GM12878 (cell line): ENCODE results near the gene MRPL37.

ENCODE experiments used
- TF ChIP-seq, protein P1 (sequence below): fragments of 450-650 bp; IDR thresholded peaks from 2 replicates; pipeline ENCODE4 v1.6.1; 2017; ENCODE audit warnings: mild to moderate bottlenecking, moderate library complexity
- TF ChIP-seq, protein P2 (sequence below), 3 experiments: IDR thresholded peaks in 2 of 3; conservative IDR thresholded peaks in 1 of 3; 2 replicates each; pipeline ENCODE4 v1.5.1; 2011; ENCODE audit warnings: low read depth in 3 of 3, low read length in 3 of 3, mild to moderate bottlenecking in 3 of 3, control low read depth in 2 of 3, moderate library complexity in 2 of 3, inconsistent platforms in 1 of 3, mixed read lengths in 1 of 3; ENCODE audit not compliant: control insufficient read depth in 2 of 3, insufficient read depth in 1 of 3; ENCODE audit errors: extremely low read depth in 1 of 3
- TF ChIP-seq, protein P3 (sequence below): IDR thresholded peaks from 2 replicates; pipeline ENCODE4 v1.6.1; 2011; ENCODE audit warnings: low read depth, low read length, improper control_type of control experiment, borderline replicate concordance

DNA sequence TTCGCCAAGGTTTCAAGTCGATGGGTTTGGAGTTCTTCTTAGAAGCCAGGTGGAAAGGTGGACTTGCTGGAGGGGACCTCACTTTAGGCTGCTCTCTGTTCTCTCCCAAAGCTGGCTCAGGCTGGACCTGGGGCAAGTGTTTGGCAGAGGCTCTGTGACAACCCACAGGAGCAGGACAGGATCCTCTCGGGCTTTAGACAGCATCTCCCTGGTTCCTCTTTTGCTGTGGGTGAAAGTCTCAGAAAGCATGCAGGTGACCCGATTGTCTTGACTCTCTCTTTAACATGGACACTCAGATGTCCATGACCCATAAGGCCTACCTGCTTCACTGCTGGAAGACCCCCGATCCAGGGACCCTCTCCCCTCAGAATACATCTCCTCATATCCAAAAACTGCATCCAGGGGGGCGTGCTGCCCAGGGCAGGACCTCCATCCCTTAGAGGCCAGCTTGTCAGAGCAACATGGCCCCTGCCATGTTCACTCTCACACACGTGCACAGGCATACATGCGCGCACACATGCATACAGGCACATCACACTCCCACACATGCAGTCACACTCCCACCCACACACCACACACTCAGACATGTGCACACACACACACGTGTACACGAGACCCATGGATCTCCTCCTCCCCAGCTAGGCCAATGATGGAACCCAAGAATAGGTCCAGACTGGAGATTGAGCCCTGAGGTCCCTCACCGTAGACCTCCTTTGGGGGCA lies 21.3 kb downstream of the MRPL37 start:
- TF ChIP-seq, protein P1, sequence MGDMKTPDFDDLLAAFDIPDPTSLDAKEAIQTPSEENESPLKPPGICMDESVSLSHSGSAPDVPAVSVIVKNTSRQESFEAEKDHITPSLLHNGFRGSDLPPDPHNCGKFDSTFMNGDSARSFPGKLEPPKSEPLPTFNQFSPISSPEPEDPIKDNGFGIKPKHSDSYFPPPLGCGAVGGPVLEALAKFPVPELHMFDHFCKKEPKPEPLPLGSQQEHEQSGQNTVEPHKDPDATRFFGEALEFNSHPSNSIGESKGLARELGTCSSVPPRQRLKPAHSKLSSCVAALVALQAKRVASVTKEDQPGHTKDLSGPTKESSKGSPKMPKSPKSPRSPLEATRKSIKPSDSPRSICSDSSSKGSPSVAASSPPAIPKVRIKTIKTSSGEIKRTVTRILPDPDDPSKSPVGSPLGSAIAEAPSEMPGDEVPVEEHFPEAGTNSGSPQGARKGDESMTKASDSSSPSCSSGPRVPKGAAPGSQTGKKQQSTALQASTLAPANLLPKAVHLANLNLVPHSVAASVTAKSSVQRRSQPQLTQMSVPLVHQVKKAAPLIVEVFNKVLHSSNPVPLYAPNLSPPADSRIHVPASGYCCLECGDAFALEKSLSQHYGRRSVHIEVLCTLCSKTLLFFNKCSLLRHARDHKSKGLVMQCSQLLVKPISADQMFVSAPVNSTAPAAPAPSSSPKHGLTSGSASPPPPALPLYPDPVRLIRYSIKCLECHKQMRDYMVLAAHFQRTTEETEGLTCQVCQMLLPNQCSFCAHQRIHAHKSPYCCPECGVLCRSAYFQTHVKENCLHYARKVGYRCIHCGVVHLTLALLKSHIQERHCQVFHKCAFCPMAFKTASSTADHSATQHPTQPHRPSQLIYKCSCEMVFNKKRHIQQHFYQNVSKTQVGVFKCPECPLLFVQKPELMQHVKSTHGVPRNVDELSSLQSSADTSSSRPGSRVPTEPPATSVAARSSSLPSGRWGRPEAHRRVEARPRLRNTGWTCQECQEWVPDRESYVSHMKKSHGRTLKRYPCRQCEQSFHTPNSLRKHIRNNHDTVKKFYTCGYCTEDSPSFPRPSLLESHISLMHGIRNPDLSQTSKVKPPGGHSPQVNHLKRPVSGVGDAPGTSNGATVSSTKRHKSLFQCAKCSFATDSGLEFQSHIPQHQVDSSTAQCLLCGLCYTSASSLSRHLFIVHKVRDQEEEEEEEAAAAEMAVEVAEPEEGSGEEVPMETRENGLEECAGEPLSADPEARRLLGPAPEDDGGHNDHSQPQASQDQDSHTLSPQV: no peak
- TF ChIP-seq, protein P2, sequence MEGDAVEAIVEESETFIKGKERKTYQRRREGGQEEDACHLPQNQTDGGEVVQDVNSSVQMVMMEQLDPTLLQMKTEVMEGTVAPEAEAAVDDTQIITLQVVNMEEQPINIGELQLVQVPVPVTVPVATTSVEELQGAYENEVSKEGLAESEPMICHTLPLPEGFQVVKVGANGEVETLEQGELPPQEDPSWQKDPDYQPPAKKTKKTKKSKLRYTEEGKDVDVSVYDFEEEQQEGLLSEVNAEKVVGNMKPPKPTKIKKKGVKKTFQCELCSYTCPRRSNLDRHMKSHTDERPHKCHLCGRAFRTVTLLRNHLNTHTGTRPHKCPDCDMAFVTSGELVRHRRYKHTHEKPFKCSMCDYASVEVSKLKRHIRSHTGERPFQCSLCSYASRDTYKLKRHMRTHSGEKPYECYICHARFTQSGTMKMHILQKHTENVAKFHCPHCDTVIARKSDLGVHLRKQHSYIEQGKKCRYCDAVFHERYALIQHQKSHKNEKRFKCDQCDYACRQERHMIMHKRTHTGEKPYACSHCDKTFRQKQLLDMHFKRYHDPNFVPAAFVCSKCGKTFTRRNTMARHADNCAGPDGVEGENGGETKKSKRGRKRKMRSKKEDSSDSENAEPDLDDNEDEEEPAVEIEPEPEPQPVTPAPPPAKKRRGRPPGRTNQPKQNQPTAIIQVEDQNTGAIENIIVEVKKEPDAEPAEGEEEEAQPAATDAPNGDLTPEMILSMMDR (IDR thresholded peaks at IDR 0.05 in 2 of 3, conservative IDR thresholded peaks at IDR 0.05 in 1 of 3; ENCODE audit: control insufficient read depth in 2 of 3, extremely low read depth in 1 of 3, insufficient read depth in 1 of 3, low read depth in 3 of 3, low read length in 3 of 3): no peak
- TF ChIP-seq, protein P3, sequence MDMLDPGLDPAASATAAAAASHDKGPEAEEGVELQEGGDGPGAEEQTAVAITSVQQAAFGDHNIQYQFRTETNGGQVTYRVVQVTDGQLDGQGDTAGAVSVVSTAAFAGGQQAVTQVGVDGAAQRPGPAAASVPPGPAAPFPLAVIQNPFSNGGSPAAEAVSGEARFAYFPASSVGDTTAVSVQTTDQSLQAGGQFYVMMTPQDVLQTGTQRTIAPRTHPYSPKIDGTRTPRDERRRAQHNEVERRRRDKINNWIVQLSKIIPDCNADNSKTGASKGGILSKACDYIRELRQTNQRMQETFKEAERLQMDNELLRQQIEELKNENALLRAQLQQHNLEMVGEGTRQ: no peak
